ENCODE measurements around the gene ZBTB45. TPM values are rescaled to one million over a fixed set of nuclear protein-coding genes. Genes with fewer than 3 reads are reported as not detected.

ZBTB45 gene
- total and polyA plus RNA-seq, 9 of the 15 experiments (the other 6 are each of a cell fraction or from before 2014, with no cell fraction given): 0.08 to 16.1 (median 1.8) TPM

DNA sequence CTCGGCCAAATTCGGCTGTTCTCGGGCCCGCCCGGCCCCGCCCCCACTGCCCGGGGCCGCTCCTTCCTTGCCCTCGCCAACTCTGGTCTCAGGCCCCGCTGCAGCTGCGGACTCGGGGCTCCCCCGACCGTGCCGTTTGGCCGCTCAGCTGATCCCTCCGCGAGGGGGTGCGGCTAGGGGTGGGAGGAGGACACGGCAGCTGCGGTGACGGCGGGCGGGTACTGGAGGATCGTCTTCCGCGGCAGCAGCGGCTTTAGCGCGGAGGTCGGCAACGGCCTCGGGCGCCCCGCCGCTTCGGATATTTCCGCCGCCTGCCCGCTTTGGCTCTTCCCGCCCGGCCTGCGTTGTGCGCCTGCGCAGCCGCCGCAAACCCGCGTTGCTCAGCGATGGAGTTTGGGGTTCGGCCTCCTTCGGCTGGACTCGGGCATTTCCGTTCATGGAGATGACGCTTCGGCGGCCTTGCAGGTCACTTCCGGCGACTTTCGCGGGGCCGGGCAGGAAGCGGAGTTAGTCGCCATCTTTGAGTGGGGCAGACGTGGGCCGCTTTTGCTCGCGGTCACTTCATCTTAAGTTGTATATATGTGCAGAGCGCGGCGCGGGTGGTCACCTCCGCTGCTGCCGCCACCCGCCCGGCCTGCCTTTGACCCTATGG is 39.1 kb upstream of the ZBTB45 start (continued):
- TF ChIP-seq ZBTB7A (IDR thresholded peaks at IDR 0.05; ENCODE audit: borderline replicate concordance, control insufficient read depth, low read depth, low read length) (no peak), GATAD2A (IDR thresholded peaks at IDR 0.05) (peak; percentile 98), FOXM1 (IDR thresholded peaks at IDR 0.05; ENCODE audit: low read depth) (no peak), FOXM1 (CRISPR knock-in tag; IDR thresholded peaks at IDR 0.05; ENCODE audit: low read depth) (no peak), RCOR1 (IDR thresholded peaks at IDR 0.05; ENCODE audit: borderline replicate concordance in 1 of 2, low read depth in 2 of 2, low read length in 2 of 2) (0 out of 4 replicates have a peak, but pooled peaks of 1 of the 2 experiments have one; percentile 4), RB1 (IDR thresholded peaks at IDR 0.05; ENCODE audit: low read depth) (peak; percentile 66), SAFB (IDR thresholded peaks at IDR 0.05; ENCODE audit: borderline replicate concordance, low read depth, low read length) (no peak), ZNF175 (CRISPR knock-in tag; IDR thresholded peaks at IDR 0.05; ENCODE audit: low read depth) (peak; percentile 12; the same call in 1 of the 2 replicates), ZKSCAN1 (IDR thresholded peaks at IDR 0.05; ENCODE audit: low read depth, low read length) (peak; percentile 10; the same call in 1 of the 2 replicates), KDM4B (IDR thresholded peaks at IDR 0.05; ENCODE audit: borderline replicate concordance in 2 of 2, low read depth in 1 of 2) (no peak), ETS2 (tag; IDR thresholded peaks at IDR 0.05; ENCODE audit: borderline replicate concordance, poor library complexity, severe bottlenecking) (no peak), ZNF696 (CRISPR knock-in tag; conservative IDR thresholded peaks at IDR 0.05) (no peak), ZNF3 (CRISPR knock-in tag; IDR thresholded peaks at IDR 0.05) (no peak)
- TF ChIP-seq, protein P1, sequence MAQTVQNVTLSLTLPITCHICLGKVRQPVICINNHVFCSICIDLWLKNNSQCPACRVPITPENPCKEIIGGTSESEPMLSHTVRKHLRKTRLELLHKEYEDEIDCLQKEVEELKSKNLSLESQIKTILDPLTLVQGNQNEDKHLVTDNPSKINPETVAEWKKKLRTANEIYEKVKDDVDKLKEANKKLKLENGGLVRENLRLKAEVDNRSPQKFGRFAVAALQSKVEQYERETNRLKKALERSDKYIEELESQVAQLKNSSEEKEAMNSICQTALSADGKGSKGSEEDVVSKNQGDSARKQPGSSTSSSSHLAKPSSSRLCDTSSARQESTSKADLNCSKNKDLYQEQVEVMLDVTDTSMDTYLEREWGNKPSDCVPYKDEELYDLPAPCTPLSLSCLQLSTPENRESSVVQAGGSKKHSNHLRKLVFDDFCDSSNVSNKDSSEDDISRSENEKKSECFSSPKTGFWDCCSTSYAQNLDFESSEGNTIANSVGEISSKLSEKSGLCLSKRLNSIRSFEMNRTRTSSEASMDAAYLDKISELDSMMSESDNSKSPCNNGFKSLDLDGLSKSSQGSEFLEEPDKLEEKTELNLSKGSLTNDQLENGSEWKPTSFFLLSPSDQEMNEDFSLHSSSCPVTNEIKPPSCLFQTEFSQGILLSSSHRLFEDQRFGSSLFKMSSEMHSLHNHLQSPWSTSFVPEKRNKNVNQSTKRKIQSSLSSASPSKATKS (CRISPR knock-in tag; IDR thresholded peaks at IDR 0.05): no peak
- TF ChIP-seq, protein P2, sequence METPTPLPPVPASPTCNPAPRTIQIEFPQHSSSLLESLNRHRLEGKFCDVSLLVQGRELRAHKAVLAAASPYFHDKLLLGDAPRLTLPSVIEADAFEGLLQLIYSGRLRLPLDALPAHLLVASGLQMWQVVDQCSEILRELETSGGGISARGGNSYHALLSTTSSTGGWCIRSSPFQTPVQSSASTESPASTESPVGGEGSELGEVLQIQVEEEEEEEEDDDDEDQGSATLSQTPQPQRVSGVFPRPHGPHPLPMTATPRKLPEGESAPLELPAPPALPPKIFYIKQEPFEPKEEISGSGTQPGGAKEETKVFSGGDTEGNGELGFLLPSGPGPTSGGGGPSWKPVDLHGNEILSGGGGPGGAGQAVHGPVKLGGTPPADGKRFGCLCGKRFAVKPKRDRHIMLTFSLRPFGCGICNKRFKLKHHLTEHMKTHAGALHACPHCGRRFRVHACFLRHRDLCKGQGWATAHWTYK (CRISPR knock-in tag; IDR thresholded peaks at IDR 0.05): no peak; the same call in 1 of the 2 replicates
- TF ChIP-seq, protein P3, sequence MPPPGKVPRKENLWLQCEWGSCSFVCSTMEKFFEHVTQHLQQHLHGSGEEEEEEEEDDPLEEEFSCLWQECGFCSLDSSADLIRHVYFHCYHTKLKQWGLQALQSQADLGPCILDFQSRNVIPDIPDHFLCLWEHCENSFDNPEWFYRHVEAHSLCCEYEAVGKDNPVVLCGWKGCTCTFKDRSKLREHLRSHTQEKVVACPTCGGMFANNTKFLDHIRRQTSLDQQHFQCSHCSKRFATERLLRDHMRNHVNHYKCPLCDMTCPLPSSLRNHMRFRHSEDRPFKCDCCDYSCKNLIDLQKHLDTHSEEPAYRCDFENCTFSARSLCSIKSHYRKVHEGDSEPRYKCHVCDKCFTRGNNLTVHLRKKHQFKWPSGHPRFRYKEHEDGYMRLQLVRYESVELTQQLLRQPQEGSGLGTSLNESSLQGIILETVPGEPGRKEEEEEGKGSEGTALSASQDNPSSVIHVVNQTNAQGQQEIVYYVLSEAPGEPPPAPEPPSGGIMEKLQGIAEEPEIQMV (tag; conservative IDR thresholded peaks at IDR 0.05; ENCODE audit: low read depth): no peak
- TF ChIP-seq, protein P4, sequence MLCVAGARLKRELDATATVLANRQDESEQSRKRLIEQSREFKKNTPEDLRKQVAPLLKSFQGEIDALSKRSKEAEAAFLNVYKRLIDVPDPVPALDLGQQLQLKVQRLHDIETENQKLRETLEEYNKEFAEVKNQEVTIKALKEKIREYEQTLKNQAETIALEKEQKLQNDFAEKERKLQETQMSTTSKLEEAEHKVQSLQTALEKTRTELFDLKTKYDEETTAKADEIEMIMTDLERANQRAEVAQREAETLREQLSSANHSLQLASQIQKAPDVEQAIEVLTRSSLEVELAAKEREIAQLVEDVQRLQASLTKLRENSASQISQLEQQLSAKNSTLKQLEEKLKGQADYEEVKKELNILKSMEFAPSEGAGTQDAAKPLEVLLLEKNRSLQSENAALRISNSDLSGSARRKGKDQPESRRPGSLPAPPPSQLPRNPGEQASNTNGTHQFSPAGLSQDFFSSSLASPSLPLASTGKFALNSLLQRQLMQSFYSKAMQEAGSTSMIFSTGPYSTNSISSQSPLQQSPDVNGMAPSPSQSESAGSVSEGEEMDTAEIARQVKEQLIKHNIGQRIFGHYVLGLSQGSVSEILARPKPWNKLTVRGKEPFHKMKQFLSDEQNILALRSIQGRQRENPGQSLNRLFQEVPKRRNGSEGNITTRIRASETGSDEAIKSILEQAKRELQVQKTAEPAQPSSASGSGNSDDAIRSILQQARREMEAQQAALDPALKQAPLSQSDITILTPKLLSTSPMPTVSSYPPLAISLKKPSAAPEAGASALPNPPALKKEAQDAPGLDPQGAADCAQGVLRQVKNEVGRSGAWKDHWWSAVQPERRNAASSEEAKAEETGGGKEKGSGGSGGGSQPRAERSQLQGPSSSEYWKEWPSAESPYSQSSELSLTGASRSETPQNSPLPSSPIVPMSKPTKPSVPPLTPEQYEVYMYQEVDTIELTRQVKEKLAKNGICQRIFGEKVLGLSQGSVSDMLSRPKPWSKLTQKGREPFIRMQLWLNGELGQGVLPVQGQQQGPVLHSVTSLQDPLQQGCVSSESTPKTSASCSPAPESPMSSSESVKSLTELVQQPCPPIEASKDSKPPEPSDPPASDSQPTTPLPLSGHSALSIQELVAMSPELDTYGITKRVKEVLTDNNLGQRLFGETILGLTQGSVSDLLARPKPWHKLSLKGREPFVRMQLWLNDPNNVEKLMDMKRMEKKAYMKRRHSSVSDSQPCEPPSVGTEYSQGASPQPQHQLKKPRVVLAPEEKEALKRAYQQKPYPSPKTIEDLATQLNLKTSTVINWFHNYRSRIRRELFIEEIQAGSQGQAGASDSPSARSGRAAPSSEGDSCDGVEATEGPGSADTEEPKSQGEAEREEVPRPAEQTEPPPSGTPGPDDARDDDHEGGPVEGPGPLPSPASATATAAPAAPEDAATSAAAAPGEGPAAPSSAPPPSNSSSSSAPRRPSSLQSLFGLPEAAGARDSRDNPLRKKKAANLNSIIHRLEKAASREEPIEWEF (CRISPR knock-in tag; IDR thresholded peaks at IDR 0.05): no peak

Measured in K562 (cell line).